HEK293 (cell line): ENCODE data around the gene VKORC1.

Experiments
- CTCF ChIA-PET: fragments of 350-600 bp; formaldehyde crosslinking; extraction: SDS; loops from one replicate; lab custom pipeline; 2021; ENCODE audit warnings: antibody characterized with exemption; lab: Yijun Ruan, JAX
- POLR2A ChIA-PET: fragments of 300-600 bp; formaldehyde crosslinking; extraction: SDS; loops from one replicate; lab custom pipeline; 2020; ENCODE audit warnings: antibody characterized with exemption, inconsistent platforms; lab: Yijun Ruan, JAX
- H3K27ac ChIP-seq: fragments of 200-500 bp; sonication (Bioruptor generic); 2 replicates; pipeline ENCODE4 v1.5.1; 2014; ENCODE audit warnings: low read depth, low read length, control low read depth, inconsistent platforms; ENCODE audit errors: extremely low read depth
- H3K36me3 ChIP-seq, 2 experiments: fragments of 200-500 bp in 1 of 2; sonication (Bioruptor generic) in 1 of 2; 1 replicate in 1 of 2; 2 replicates in 1 of 2; pipeline ENCODE4 v1.5.1; 2014 to 2017; ENCODE audit warnings: inconsistent platforms in 2 of 2, low read length in 2 of 2; ENCODE audit not compliant: control insufficient read depth in 2 of 2, insufficient read depth in 1 of 2
- H3K4me1 ChIP-seq: fragments of 200-500 bp; sonication (Bioruptor generic); 2 replicates; pipeline ENCODE4 v1.5.1; 2014; ENCODE audit warnings: mild to moderate bottlenecking, low read length, inconsistent platforms; ENCODE audit not compliant: control insufficient read depth, insufficient read depth
- H3K4me3 ChIP-seq: 2 replicates; pipeline ENCODE4 v1.5.1; 2011; ENCODE audit warnings: low read depth, mild to moderate bottlenecking, control low read depth, low read length, moderate library complexity
- H3K9me3 ChIP-seq: fragments of 200-500 bp; sonication (Bioruptor generic); 2 replicates; pipeline ENCODE4 v1.5.1; 2014; ENCODE audit warnings: low read depth, low read length, inconsistent platforms; ENCODE audit not compliant: control insufficient read depth, insufficient read depth
- GFI1B ChIP-seq: fragments of 450-650 bp; formaldehyde crosslinking; IDR thresholded peaks from 2 replicates; pipeline ENCODE4 v1.5.1; 2016; ENCODE audit warnings: missing biosample characterization, missing genetic modification characterization
- GLIS1 ChIP-seq: fragments of 450-650 bp; formaldehyde crosslinking; IDR thresholded peaks from 2 replicates; pipeline ENCODE4 v1.5.1; 2016; ENCODE audit warnings: missing biosample characterization, missing genetic modification characterization
- KLF7 ChIP-seq: fragments of 450-650 bp; formaldehyde crosslinking; IDR thresholded peaks from 2 replicates; pipeline ENCODE4 v1.5.1; 2016; ENCODE audit warnings: missing biosample characterization, missing genetic modification characterization, borderline replicate concordance
- SCRT2 ChIP-seq: fragments of 450-650 bp; formaldehyde crosslinking; IDR thresholded peaks from 2 replicates; pipeline ENCODE4 v1.5.1; 2016; ENCODE audit warnings: missing biosample characterization, missing genetic modification characterization
- WT1 ChIP-seq: fragments of 450-650 bp; formaldehyde crosslinking; IDR thresholded peaks from 2 replicates; pipeline ENCODE4 v1.5.1; 2016; ENCODE audit warnings: missing biosample characterization, missing genetic modification characterization
- ZFP37 ChIP-seq: fragments of 450-650 bp; formaldehyde crosslinking; IDR thresholded peaks from 2 replicates; pipeline ENCODE4 v1.5.1; 2016; ENCODE audit warnings: missing biosample characterization, missing genetic modification characterization
- ZFP41 ChIP-seq: fragments of 450-650 bp; formaldehyde crosslinking; IDR thresholded peaks from 2 replicates; pipeline ENCODE4 v1.5.1; 2016; ENCODE audit warnings: missing biosample characterization, missing genetic modification characterization, borderline replicate concordance
- ZNF114 ChIP-seq: fragments of 450-650 bp; formaldehyde crosslinking; IDR thresholded peaks from 2 replicates; pipeline ENCODE4 v1.5.0; 2017; ENCODE audit warnings: missing biosample characterization, missing genetic modification characterization
- ZNF138 ChIP-seq: fragments of 450-650 bp; formaldehyde crosslinking; IDR thresholded peaks from 2 replicates; pipeline ENCODE4 v1.5.1; 2016; ENCODE audit warnings: missing biosample characterization, missing genetic modification characterization, borderline replicate concordance
- ZNF16 ChIP-seq: fragments of 450-650 bp; formaldehyde crosslinking; IDR thresholded peaks from 2 replicates; pipeline ENCODE4 v1.5.1; 2016; ENCODE audit warnings: low read depth, missing biosample characterization, missing genetic modification characterization
- ZNF214 ChIP-seq: fragments of 450-650 bp; formaldehyde crosslinking; IDR thresholded peaks from 2 replicates; pipeline ENCODE4 v1.5.1; 2017; ENCODE audit warnings: missing biosample characterization, mild to moderate bottlenecking, missing genetic modification characterization, borderline replicate concordance
- ZNF23 ChIP-seq: fragments of 450-650 bp; formaldehyde crosslinking; IDR thresholded peaks from 2 replicates; pipeline ENCODE4 v1.5.1; 2016; ENCODE audit warnings: missing biosample characterization, missing genetic modification characterization, borderline replicate concordance
- ZNF335 ChIP-seq: fragments of 450-650 bp; formaldehyde crosslinking; conservative IDR thresholded peaks from 2 replicates; pipeline ENCODE4 v1.5.1; 2016; ENCODE audit warnings: missing biosample characterization, missing genetic modification characterization
- ZNF624 ChIP-seq: fragments of 450-650 bp; formaldehyde crosslinking; IDR thresholded peaks from 2 replicates; pipeline ENCODE4 v1.5.1; 2017; ENCODE audit warnings: missing biosample characterization, missing genetic modification characterization
- ZNF791 ChIP-seq: fragments of 450-650 bp; formaldehyde crosslinking; IDR thresholded peaks from 2 replicates; pipeline ENCODE4 v1.5.1; 2016; ENCODE audit warnings: missing biosample characterization, missing genetic modification characterization
- TF ChIP-seq, protein P1 (sequence below): fragments of 450-650 bp; formaldehyde crosslinking; IDR thresholded peaks from 2 replicates; pipeline ENCODE4 v1.5.1; 2016; ENCODE audit warnings: missing biosample characterization, missing genetic modification characterization
- TF ChIP-seq, protein P2 (sequence below): fragments of 450-650 bp; formaldehyde crosslinking; IDR thresholded peaks from 2 replicates; pipeline ENCODE4 v1.5.1; 2016; ENCODE audit warnings: missing biosample characterization, missing genetic modification characterization
- TF ChIP-seq, protein P3 (sequence below): fragments of 450-650 bp; formaldehyde crosslinking; IDR thresholded peaks from 2 replicates; pipeline ENCODE4 v1.5.1; 2016; ENCODE audit warnings: missing biosample characterization, missing genetic modification characterization
- TF ChIP-seq, protein P4 (sequence below): fragments of 450-650 bp; formaldehyde crosslinking; IDR thresholded peaks from 2 replicates; pipeline ENCODE4 v1.5.1; 2016; ENCODE audit warnings: missing biosample characterization, missing genetic modification characterization

VKORC1 gene

DNA sequence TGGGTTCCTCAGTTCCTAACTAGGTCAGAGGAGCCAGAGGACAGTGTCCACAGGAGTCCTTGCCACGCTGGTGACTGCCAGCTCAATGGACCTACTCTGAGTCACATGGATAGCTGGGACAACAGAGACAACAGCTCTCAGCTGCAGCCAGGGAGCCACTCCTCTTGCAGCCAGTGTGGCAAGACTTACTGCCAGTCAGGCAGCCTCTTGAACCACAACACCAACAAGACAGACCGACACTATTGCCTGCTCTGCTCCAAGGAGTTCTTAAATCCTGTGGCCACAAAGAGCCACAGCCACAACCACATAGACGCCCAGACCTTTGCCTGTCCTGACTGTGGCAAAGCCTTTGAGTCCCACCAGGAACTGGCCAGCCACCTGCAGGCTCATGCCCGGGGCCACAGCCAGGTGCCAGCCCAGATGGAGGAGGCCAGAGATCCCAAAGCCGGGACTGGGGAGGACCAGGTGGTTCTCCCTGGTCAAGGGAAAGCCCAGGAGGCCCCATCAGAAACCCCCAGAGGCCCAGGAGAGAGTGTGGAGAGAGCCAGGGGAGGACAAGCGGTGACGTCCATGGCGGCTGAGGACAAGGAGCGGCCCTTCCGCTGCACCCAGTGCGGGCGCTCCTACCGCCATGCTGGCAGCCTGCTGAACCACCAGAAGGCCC, 13.7 kb downstream of the VKORC1 start:
- CTCF ChIA-PET = no interaction called here
- no peak overlapping the region for H3K27ac ChIP-seq
- no peaks in the 10 kb centered on the region for H3K4me1 ChIP-seq
- TF ChIP-seq ZFP41 (tag by site-specific recombination) = no peak
- TF ChIP-seq, protein P1, sequence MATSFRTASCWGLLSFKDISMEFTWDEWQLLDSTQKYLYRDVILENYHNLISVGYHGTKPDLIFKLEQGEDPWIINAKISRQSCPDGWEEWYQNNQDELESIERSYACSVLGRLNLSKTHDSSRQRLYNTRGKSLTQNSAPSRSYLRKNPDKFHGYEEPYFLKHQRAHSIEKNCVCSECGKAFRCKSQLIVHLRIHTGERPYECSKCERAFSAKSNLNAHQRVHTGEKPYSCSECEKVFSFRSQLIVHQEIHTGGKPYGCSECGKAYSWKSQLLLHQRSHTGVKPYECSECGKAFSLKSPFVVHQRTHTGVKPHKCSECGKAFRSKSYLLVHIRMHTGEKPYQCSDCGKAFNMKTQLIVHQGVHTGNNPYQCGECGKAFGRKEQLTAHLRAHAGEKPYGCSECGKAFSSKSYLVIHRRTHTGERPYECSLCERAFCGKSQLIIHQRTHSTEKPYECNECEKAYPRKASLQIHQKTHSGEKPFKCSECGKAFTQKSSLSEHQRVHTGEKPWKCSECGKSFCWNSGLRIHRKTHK (tag by site-specific recombination) = no peak
- peak; percentile 34; the same call in 1 of the 2 replicates for TF ChIP-seq ZNF335 (tag by site-specific recombination)
- no peak for TF ChIP-seq ZNF791 (tag by site-specific recombination)
- TF ChIP-seq ZFP37 (tag by site-specific recombination) = no peak
- TF ChIP-seq, all 188 proteins: peak for 1
- Histone ChIP-seq H3K9me3 (no peaks in the 10 kb centered on the region), H3K36me3 (peaks cover 0 to 81% of the 10 kb centered on the region in 2 experiments; a peak in 1 of 3 replicates), H3K4me3 (no peak overlapping the region)
- POLR2A ChIA-PET = no interaction called here

DNA sequence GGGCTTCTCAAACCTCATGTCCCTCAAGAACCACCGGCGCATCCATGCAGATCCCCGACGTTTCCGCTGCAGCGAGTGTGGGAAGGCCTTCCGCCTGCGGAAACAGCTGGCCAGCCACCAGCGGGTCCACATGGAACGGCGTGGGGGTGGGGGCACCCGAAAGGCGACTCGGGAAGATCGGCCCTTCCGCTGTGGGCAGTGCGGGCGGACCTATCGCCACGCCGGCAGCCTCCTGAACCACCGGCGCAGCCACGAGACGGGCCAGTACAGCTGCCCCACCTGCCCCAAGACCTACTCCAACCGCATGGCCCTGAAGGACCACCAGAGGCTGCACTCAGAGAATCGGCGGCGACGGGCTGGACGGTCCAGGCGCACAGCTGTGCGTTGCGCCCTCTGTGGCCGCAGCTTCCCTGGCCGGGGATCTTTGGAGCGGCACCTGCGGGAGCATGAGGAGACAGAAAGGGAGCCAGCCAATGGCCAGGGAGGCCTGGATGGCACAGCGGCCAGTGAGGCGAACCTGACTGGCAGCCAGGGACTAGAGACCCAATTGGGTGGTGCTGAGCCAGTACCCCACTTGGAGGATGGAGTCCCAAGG, 14.5 kb downstream of the VKORC1 start:
- TF ChIP-seq ZNF138 (tag by site-specific recombination) (no peak), GLIS1 (tag by site-specific recombination) (no peak), ZNF214 (tag by site-specific recombination) (no peak), GFI1B (tag by site-specific recombination) (no peak), ZFP41 (tag by site-specific recombination) (no peak), KLF7 (tag by site-specific recombination) (no peak), ZNF16 (tag by site-specific recombination) (no peak), ZNF624 (tag by site-specific recombination) (no peak), ZNF23 (tag by site-specific recombination) (no peak), SCRT2 (tag by site-specific recombination) (no peak), WT1 (tag by site-specific recombination) (no peak), ZNF114 (no peak), ZFP37 (tag by site-specific recombination) (no peak)
- TF ChIP-seq, protein P2, sequence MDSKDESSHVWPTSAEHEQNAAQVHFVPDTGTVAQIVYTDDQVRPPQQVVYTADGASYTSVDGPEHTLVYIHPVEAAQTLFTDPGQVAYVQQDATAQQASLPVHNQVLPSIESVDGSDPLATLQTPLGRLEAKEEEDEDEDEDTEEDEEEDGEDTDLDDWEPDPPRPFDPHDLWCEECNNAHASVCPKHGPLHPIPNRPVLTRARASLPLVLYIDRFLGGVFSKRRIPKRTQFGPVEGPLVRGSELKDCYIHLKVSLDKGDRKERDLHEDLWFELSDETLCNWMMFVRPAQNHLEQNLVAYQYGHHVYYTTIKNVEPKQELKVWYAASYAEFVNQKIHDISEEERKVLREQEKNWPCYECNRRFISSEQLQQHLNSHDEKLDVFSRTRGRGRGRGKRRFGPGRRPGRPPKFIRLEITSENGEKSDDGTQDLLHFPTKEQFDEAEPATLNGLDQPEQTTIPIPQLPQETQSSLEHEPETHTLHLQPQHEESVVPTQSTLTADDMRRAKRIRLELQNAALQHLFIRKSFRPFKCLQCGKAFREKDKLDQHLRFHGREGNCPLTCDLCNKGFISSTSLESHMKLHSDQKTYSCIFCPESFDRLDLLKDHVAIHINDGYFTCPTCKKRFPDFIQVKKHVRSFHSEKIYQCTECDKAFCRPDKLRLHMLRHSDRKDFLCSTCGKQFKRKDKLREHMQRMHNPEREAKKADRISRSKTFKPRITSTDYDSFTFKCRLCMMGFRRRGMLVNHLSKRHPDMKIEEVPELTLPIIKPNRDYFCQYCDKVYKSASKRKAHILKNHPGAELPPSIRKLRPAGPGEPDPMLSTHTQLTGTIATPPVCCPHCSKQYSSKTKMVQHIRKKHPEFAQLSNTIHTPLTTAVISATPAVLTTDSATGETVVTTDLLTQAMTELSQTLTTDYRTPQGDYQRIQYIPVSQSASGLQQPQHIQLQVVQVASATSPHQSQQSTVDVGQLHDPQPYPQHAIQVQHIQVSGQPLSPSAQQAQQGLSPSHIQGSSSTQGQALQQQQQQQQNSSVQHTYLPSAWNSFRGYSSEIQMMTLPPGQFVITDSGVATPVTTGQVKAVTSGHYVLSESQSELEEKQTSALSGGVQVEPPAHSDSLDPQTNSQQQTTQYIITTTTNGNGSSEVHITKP = no peak
- TF ChIP-seq, protein P3, sequence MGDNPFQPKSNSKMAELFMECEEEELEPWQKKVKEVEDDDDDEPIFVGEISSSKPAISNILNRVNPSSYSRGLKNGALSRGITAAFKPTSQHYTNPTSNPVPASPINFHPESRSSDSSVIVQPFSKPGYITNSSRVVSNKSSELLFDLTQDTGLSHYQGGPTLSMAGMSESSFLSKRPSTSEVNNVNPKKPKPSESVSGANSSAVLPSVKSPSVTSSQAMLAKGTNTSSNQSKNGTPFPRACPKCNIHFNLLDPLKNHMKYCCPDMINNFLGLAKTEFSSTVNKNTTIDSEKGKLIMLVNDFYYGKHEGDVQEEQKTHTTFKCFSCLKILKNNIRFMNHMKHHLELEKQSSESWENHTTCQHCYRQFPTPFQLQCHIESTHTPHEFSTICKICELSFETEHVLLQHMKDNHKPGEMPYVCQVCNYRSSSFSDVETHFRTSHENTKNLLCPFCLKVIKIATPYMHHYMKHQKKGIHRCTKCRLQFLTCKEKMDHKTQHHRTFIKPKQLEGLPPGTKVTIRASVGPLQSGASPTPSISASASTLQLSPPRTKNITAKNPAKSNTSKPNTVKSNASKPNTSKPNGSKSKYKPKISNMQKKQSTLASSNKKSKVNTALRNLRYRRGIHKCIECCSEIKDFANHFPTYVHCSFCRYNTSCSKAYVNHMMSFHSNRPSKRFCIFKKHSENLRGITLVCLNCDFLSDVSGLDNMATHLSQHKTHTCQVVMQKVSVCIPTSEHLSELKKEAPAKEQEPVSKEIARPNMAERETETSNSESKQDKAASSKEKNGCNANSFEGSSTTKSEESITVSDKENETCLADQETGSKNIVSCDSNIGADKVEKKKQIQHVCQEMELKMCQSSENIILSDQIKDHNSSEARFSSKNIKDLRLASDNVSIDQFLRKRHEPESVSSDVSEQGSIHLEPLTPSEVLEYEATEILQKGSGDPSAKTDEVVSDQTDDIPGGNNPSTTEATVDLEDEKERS (tag by site-specific recombination) = no peak
- TF ChIP-seq, protein P4, sequence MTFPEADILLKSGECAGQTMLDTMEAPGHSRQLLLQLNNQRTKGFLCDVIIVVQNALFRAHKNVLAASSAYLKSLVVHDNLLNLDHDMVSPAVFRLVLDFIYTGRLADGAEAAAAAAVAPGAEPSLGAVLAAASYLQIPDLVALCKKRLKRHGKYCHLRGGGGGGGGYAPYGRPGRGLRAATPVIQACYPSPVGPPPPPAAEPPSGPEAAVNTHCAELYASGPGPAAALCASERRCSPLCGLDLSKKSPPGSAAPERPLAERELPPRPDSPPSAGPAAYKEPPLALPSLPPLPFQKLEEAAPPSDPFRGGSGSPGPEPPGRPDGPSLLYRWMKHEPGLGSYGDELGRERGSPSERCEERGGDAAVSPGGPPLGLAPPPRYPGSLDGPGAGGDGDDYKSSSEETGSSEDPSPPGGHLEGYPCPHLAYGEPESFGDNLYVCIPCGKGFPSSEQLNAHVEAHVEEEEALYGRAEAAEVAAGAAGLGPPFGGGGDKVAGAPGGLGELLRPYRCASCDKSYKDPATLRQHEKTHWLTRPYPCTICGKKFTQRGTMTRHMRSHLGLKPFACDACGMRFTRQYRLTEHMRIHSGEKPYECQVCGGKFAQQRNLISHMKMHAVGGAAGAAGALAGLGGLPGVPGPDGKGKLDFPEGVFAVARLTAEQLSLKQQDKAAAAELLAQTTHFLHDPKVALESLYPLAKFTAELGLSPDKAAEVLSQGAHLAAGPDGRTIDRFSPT = no peak
- ChIA-PET POLR2A (interaction anchor here (0.5 to 1.7 kb wide), 4 partner anchors 13 to 42 kb away, joined by 3 to 4 read pairs (median 3); partner anchors contain the start of genes KAT8 and VKORC1), CTCF (interaction anchor here (1.0 kb wide), 1 partner anchor 62 kb away, joined by 4 read pairs; no protein-coding TSS in a partner anchor)
- Histone ChIP-seq H3K27ac (no peak overlapping the region), H3K36me3 (peaks cover 0 to 78% of the 10 kb centered on the region in 2 experiments; a peak in 1 of 3 replicates), H3K4me3 (no peak overlapping the region), H3K9me3 (no peaks in the 10 kb centered on the region), H3K4me1 (no peaks in the 10 kb centered on the region)
